Measurements from ENCODE around the gene KLF7. TPM values are rescaled to one million over a fixed set of nuclear protein-coding genes. Genes with fewer than 3 reads are reported as not detected.

Gene KLF7
- total RNA-seq, 1 donor, result 31.1 TPM

- H4K20me1 ChIP-seq (ENCODE audit: insufficient read depth, low read length), result no peaks in the 10 kb centered on the region
- DNase-seq (ENCODE audit: insufficient read length, low spot score, missing footprints), result no peak
- H3K27ac ChIP-seq (ENCODE audit: low read depth, low read length), result no peak overlapping the region
- no peaks in the 10 kb centered on the region for H3K27me3 ChIP-seq (ENCODE audit: insufficient read depth, low read length)
- no peak overlapping the region for H3K4me3 ChIP-seq (ENCODE audit: insufficient read depth, low read length)
- no peaks in the 10 kb centered on the region for H3K9me3 ChIP-seq (ENCODE audit: low read depth, low read length)
- H3K36me3 ChIP-seq (ENCODE audit: insufficient read depth, low read length), result no peaks in the 10 kb centered on the region
- H2AFZ ChIP-seq (ENCODE audit: low read length), result no peak overlapping the region
- TF ChIP-seq CTCF (IDR thresholded peaks at IDR 0.05; ENCODE audit: extremely low read depth, low read depth, low read length), result no peak
- H3K79me2 ChIP-seq (ENCODE audit: insufficient read depth, low read length), result no peaks in the 10 kb centered on the region
- no peak overlapping the region for H3K4me2 ChIP-seq (ENCODE audit: insufficient read depth, low read length)
- H3K4me1 ChIP-seq (ENCODE audit: insufficient read depth, low read length), result no peaks in the 10 kb centered on the region
Observed at GRCh38 chr2:207066166-207066565, 99.6 kb downstream of the KLF7 start.

GRCh38 chr2:207064128-207064690 is 101.5 kb downstream of the KLF7 start:
- H3K4me3 ChIP-seq (ENCODE audit: insufficient read depth, low read length), result no peak overlapping the region
- H3K4me1 ChIP-seq (ENCODE audit: insufficient read depth, low read length), result no peaks in the 10 kb centered on the region
- H3K36me3 ChIP-seq (ENCODE audit: insufficient read depth, low read length), result no peaks in the 10 kb centered on the region
- no peaks in the 10 kb centered on the region for H3K79me2 ChIP-seq (ENCODE audit: insufficient read depth, low read length)
- H4K20me1 ChIP-seq (ENCODE audit: insufficient read depth, low read length), result no peaks in the 10 kb centered on the region
- H3K4me2 ChIP-seq (ENCODE audit: insufficient read depth, low read length), result no peak overlapping the region
- H2AFZ ChIP-seq (ENCODE audit: low read length), result no peak overlapping the region
- no peak overlapping the region for H3K27ac ChIP-seq (ENCODE audit: low read depth, low read length)
- no peaks in the 10 kb centered on the region for H3K9me3 ChIP-seq (ENCODE audit: low read depth, low read length)
- TF ChIP-seq CTCF (IDR thresholded peaks at IDR 0.05; ENCODE audit: extremely low read depth, low read depth, low read length), result no peak
- H3K27me3 ChIP-seq (ENCODE audit: insufficient read depth, low read length), result no peaks in the 10 kb centered on the region
- no peak for DNase-seq (ENCODE audit: insufficient read length, low spot score, missing footprints)

- H2AFZ ChIP-seq (ENCODE audit: low read length), result no peak overlapping the region
- H3K36me3 ChIP-seq (ENCODE audit: insufficient read depth, low read length), result no peaks in the 10 kb centered on the region
- H3K79me2 ChIP-seq (ENCODE audit: insufficient read depth, low read length), result no peaks in the 10 kb centered on the region
- H3K4me1 ChIP-seq (ENCODE audit: insufficient read depth, low read length), result no peaks in the 10 kb centered on the region
- no peak overlapping the region for H3K4me3 ChIP-seq (ENCODE audit: insufficient read depth, low read length)
- no peaks in the 10 kb centered on the region for H3K9me3 ChIP-seq (ENCODE audit: low read depth, low read length)
- peaks cover 3% of the 10 kb centered on the region for H3K27me3 ChIP-seq (ENCODE audit: insufficient read depth, low read length)
- H3K27ac ChIP-seq (ENCODE audit: low read depth, low read length), result no peak overlapping the region
- H4K20me1 ChIP-seq (ENCODE audit: insufficient read depth, low read length), result no peaks in the 10 kb centered on the region
- TF ChIP-seq CTCF (IDR thresholded peaks at IDR 0.05; ENCODE audit: extremely low read depth, low read depth, low read length), result no peak
- DNase-seq (ENCODE audit: insufficient read length, low spot score, missing footprints), result no peak
- H3K4me2 ChIP-seq (ENCODE audit: insufficient read depth, low read length), result no peak overlapping the region
Observed at GRCh38 chr2:207061181-207061580, 104.6 kb downstream of the KLF7 start.

GRCh38 chr2:207055257-207055656 is 110.5 kb downstream of the KLF7 start:
- no peaks in the 10 kb centered on the region for H3K79me2 ChIP-seq (ENCODE audit: insufficient read depth, low read length)
- H3K9me3 ChIP-seq (ENCODE audit: low read depth, low read length), result no peaks in the 10 kb centered on the region
- no peaks in the 10 kb centered on the region for H4K20me1 ChIP-seq (ENCODE audit: insufficient read depth, low read length)
- H3K27ac ChIP-seq (ENCODE audit: low read depth, low read length), result no peak overlapping the region
- H3K4me2 ChIP-seq (ENCODE audit: insufficient read depth, low read length), result no peak overlapping the region
- peaks cover 3% of the 10 kb centered on the region for H3K27me3 ChIP-seq (ENCODE audit: insufficient read depth, low read length)
- peaks cover 7% of the 10 kb centered on the region for H3K4me1 ChIP-seq (ENCODE audit: insufficient read depth, low read length)
- H2AFZ ChIP-seq (ENCODE audit: low read length), result no peak overlapping the region
- no peak for TF ChIP-seq CTCF (IDR thresholded peaks at IDR 0.05; ENCODE audit: extremely low read depth, low read depth, low read length)
- H3K36me3 ChIP-seq (ENCODE audit: insufficient read depth, low read length), result no peaks in the 10 kb centered on the region
- H3K4me3 ChIP-seq (ENCODE audit: insufficient read depth, low read length), result no peak overlapping the region
- no peak for DNase-seq (ENCODE audit: insufficient read length, low spot score, missing footprints)

Measured in osteoblast (primary cell).